ENCODE data around the gene RGS19. TPM values are rescaled to one million over a fixed set of nuclear protein-coding genes. Genes with fewer than 3 reads are reported as not detected.
A peak's percentile ranks its signal among the peaks of the same experiment; 100 is the strongest.

RGS19 gene
- total RNA-seq, 1 donor from 2014 or later: 21.8 TPM

- no peak overlapping the region for H3K4me3 ChIP-seq (ENCODE audit: low read depth, low read length)
- no peak for DNase-seq (ENCODE audit: low read depth)
- TF ChIP-seq CTCF (conservative IDR thresholded peaks at IDR 0.05; ENCODE audit: low read depth, low read length): peak; percentile 80
These were observed 21.5 kb downstream of the RGS19 start for GRCh38 chr20:64057628-64058498.

GRCh38 chr20:64056889-64057627 lies 22.3 kb downstream of the RGS19 start:
- TF ChIP-seq CTCF (conservative IDR thresholded peaks at IDR 0.05; ENCODE audit: low read depth, low read length): no peak
- no peak for DNase-seq (ENCODE audit: low read depth)
- no peak overlapping the region for H3K4me3 ChIP-seq (ENCODE audit: low read depth, low read length)

GRCh38 chr20:64056639-64056888 lies 22.8 kb downstream of the RGS19 start:
- H3K4me3 ChIP-seq (ENCODE audit: low read depth, low read length): no peak overlapping the region
- TF ChIP-seq CTCF (conservative IDR thresholded peaks at IDR 0.05; ENCODE audit: low read depth, low read length): no peak
- DNase-seq (ENCODE audit: low read depth): no peak

GRCh38 chr20:64055893-64056638 lies 23.3 kb downstream of the RGS19 start:
- no peak for DNase-seq (ENCODE audit: low read depth)
- TF ChIP-seq CTCF (conservative IDR thresholded peaks at IDR 0.05; ENCODE audit: low read depth, low read length): no peak
- no peak overlapping the region for H3K4me3 ChIP-seq (ENCODE audit: low read depth, low read length)

- TF ChIP-seq CTCF (conservative IDR thresholded peaks at IDR 0.05; ENCODE audit: low read depth, low read length): no peak
- no peak overlapping the region for H3K4me3 ChIP-seq (ENCODE audit: low read depth, low read length)
- no peak for DNase-seq (ENCODE audit: low read depth)
These were observed 23.9 kb downstream of the RGS19 start for GRCh38 chr20:64055396-64055892.

- DNase-seq (ENCODE audit: low read depth): no peak
- peak; percentile 37 for TF ChIP-seq CTCF (conservative IDR thresholded peaks at IDR 0.05; ENCODE audit: low read depth, low read length)
- no peak overlapping the region for H3K4me3 ChIP-seq (ENCODE audit: low read depth, low read length)
These were observed 25.3 kb downstream of the RGS19 start for GRCh38 chr20:64053841-64054661.
